ENCODE data around the gene ABCG4. TPM values are rescaled to one million over a fixed set of nuclear protein-coding genes. Genes with fewer than 3 reads are reported as not detected.

Gene ABCG4
- total and polyA plus RNA-seq, 9 of the 15 experiments (the other 6 are each of a cell fraction or from before 2014, with no cell fraction given) = 0.03 to 0.11 (median 0.07) TPM; not detected in 4

DNA sequence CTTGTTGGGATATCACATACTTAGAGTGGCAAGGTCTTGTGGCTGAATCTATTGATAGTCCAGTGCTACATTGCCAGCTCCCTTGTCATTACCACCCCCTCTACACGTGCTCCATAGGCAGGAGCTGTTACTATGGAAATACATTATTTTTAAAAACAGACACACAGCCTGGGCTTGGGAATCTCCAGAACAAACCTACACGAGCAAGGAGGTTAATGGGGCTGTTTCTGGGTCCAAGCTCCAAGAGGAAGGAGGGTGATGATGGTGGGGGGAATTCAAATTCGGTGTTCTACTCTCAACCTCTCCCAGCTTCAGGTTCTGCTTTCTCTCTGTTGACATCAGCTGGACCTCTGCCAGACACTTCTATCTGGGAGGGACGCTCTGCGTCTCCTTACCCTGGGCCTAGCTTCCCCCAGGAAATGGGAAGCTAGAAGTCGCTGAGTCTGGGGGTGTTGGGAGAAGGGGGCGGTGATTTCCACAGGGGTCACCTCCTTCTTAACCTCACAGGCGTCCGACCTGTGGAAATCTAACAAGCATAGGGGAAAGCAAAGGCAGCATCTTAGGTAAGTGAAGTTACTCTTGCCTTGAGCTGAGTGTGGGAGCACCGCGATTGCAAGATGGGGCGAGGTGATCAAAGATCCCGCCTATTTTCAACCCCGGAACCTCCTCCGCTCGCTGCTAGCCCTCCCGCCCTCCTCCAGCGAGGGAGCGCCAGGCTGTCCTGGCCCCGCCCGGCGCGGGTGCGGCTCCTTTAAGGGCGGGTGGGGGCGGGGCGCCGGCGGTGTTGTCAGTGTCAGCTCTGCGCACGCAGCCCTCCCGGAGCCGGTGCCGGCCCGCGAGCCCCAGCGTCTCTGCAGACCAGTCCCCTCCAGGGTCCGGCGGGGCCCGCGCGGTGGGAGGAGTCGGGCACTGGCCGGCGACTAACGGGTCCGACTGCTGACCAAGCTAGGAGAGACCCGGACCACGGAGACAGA, 42.0 kb upstream of the ABCG4 start, which contains the start of gene C2CD2L (continued):
- TF ChIP-seq, protein P1, sequence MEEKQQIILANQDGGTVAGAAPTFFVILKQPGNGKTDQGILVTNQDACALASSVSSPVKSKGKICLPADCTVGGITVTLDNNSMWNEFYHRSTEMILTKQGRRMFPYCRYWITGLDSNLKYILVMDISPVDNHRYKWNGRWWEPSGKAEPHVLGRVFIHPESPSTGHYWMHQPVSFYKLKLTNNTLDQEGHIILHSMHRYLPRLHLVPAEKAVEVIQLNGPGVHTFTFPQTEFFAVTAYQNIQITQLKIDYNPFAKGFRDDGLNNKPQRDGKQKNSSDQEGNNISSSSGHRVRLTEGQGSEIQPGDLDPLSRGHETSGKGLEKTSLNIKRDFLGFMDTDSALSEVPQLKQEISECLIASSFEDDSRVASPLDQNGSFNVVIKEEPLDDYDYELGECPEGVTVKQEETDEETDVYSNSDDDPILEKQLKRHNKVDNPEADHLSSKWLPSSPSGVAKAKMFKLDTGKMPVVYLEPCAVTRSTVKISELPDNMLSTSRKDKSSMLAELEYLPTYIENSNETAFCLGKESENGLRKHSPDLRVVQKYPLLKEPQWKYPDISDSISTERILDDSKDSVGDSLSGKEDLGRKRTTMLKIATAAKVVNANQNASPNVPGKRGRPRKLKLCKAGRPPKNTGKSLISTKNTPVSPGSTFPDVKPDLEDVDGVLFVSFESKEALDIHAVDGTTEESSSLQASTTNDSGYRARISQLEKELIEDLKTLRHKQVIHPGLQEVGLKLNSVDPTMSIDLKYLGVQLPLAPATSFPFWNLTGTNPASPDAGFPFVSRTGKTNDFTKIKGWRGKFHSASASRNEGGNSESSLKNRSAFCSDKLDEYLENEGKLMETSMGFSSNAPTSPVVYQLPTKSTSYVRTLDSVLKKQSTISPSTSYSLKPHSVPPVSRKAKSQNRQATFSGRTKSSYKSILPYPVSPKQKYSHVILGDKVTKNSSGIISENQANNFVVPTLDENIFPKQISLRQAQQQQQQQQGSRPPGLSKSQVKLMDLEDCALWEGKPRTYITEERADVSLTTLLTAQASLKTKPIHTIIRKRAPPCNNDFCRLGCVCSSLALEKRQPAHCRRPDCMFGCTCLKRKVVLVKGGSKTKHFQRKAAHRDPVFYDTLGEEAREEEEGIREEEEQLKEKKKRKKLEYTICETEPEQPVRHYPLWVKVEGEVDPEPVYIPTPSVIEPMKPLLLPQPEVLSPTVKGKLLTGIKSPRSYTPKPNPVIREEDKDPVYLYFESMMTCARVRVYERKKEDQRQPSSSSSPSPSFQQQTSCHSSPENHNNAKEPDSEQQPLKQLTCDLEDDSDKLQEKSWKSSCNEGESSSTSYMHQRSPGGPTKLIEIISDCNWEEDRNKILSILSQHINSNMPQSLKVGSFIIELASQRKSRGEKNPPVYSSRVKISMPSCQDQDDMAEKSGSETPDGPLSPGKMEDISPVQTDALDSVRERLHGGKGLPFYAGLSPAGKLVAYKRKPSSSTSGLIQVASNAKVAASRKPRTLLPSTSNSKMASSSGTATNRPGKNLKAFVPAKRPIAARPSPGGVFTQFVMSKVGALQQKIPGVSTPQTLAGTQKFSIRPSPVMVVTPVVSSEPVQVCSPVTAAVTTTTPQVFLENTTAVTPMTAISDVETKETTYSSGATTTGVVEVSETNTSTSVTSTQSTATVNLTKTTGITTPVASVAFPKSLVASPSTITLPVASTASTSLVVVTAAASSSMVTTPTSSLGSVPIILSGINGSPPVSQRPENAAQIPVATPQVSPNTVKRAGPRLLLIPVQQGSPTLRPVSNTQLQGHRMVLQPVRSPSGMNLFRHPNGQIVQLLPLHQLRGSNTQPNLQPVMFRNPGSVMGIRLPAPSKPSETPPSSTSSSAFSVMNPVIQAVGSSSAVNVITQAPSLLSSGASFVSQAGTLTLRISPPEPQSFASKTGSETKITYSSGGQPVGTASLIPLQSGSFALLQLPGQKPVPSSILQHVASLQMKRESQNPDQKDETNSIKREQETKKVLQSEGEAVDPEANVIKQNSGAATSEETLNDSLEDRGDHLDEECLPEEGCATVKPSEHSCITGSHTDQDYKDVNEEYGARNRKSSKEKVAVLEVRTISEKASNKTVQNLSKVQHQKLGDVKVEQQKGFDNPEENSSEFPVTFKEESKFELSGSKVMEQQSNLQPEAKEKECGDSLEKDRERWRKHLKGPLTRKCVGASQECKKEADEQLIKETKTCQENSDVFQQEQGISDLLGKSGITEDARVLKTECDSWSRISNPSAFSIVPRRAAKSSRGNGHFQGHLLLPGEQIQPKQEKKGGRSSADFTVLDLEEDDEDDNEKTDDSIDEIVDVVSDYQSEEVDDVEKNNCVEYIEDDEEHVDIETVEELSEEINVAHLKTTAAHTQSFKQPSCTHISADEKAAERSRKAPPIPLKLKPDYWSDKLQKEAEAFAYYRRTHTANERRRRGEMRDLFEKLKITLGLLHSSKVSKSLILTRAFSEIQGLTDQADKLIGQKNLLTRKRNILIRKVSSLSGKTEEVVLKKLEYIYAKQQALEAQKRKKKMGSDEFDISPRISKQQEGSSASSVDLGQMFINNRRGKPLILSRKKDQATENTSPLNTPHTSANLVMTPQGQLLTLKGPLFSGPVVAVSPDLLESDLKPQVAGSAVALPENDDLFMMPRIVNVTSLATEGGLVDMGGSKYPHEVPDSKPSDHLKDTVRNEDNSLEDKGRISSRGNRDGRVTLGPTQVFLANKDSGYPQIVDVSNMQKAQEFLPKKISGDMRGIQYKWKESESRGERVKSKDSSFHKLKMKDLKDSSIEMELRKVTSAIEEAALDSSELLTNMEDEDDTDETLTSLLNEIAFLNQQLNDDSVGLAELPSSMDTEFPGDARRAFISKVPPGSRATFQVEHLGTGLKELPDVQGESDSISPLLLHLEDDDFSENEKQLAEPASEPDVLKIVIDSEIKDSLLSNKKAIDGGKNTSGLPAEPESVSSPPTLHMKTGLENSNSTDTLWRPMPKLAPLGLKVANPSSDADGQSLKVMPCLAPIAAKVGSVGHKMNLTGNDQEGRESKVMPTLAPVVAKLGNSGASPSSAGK (IDR thresholded peaks at IDR 0.05) = peak; percentile 87
- TF ChIP-seq SMARCE1 (IDR thresholded peaks at IDR 0.05) (peak; percentile 74), PTBP1 (IDR thresholded peaks at IDR 0.05; ENCODE audit: low read depth, low read length) (0 out of 2 replicates have a peak, but pooled peaks have one; percentile 9), XRCC4 (IDR thresholded peaks at IDR 0.05; ENCODE audit: extremely low read depth, insufficient read depth, insufficient read length) (no peak), FOXP1 (CRISPR knock-in tag; IDR thresholded peaks at IDR 0.05) (no peak), ARNT (IDR thresholded peaks at IDR 0.05) (peak in 1 of 2 experiments; percentile 75; a peak in 1 of 4 replicates), ZNF444 (CRISPR knock-in tag; IDR thresholded peaks at IDR 0.05) (no peak), DNMT1 (IDR thresholded peaks at IDR 0.05) (0 out of 2 replicates have a peak, but pooled peaks have one; percentile 31), ZNF695 (CRISPR knock-in tag; IDR thresholded peaks at IDR 0.05) (no peak), TCF15 (CRISPR knock-in tag; IDR thresholded peaks at IDR 0.05) (no peak), HOXB6 (CRISPR knock-in tag; IDR thresholded peaks at IDR 0.05; ENCODE audit: borderline replicate concordance) (no peak), ATF4 (CRISPR knock-in tag; IDR thresholded peaks at IDR 0.05) (peak; percentile 50; the same call in 1 of the 2 replicates)
- TF ChIP-seq, protein P2, sequence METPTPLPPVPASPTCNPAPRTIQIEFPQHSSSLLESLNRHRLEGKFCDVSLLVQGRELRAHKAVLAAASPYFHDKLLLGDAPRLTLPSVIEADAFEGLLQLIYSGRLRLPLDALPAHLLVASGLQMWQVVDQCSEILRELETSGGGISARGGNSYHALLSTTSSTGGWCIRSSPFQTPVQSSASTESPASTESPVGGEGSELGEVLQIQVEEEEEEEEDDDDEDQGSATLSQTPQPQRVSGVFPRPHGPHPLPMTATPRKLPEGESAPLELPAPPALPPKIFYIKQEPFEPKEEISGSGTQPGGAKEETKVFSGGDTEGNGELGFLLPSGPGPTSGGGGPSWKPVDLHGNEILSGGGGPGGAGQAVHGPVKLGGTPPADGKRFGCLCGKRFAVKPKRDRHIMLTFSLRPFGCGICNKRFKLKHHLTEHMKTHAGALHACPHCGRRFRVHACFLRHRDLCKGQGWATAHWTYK (CRISPR knock-in tag; IDR thresholded peaks at IDR 0.05) = peak; percentile 64; the same call in 1 of the 2 replicates
